Activated CD4-positive, alpha-beta T cell treated with anti-CD3 and anti-CD28 coated beads for 48 hours (primary cell): ENCODE measurements around the gene NPTX1.

Source experiments
- DNase-seq: peaks from one replicate; pipeline ENCODE4 v3.0.0-alpha.2; 2020

The NPTX1 gene

GRCh38 chr17:80456465-80457235, 19.8 kb downstream of the NPTX1 start:
- DNase-seq, result no peak

- no peak for DNase-seq
These were observed 20.6 kb downstream of the NPTX1 start for GRCh38 chr17:80455784-80456183.

GRCh38 chr17:80455336-80455710, 21.1 kb downstream of the NPTX1 start:
- peak; percentile 61 for DNase-seq

- peak; percentile 98 for DNase-seq
These were observed 21.7 kb downstream of the NPTX1 start for GRCh38 chr17:80454557-80455335.

GRCh38 chr17:80453998-80454556, 22.3 kb downstream of the NPTX1 start:
- peak; percentile 41 for DNase-seq

- DNase-seq, result no peak
These were observed 23.0 kb downstream of the NPTX1 start for GRCh38 chr17:80453126-80453997.

- DNase-seq, result no peak
These were observed 24.1 kb downstream of the NPTX1 start for GRCh38 chr17:80452173-80452915.

GRCh38 chr17:80451104-80451775, 25.2 kb downstream of the NPTX1 start:
- DNase-seq, result no peak

- DNase-seq, result no peak
These were observed 26.4 kb downstream of the NPTX1 start for GRCh38 chr17:80449930-80450576.

- DNase-seq, result no peak
These were observed 27.0 kb downstream of the NPTX1 start for GRCh38 chr17:80449194-80449929.

- DNase-seq, result no peak
These were observed 28.6 kb downstream of the NPTX1 start for GRCh38 chr17:80447790-80448189.

GRCh38 chr17:80446645-80447405, 29.6 kb downstream of the NPTX1 start:
- no peak for DNase-seq

- DNase-seq, result no peak
These were observed 30.7 kb downstream of the NPTX1 start for GRCh38 chr17:80445726-80446110.

GRCh38 chr17:80445007-80445725, 31.2 kb downstream of the NPTX1 start:
- no peak for DNase-seq

GRCh38 chr17:80444644-80444979, 31.8 kb downstream of the NPTX1 start:
- no peak for DNase-seq

GRCh38 chr17:80443916-80444643, 32.3 kb downstream of the NPTX1 start:
- DNase-seq, result no peak

- DNase-seq, result no peak
These were observed 32.9 kb downstream of the NPTX1 start for GRCh38 chr17:80443498-80443897.

GRCh38 chr17:80442764-80443163, 33.6 kb downstream of the NPTX1 start:
- no peak for DNase-seq
